ENCODE measurements around the gene ZBTB22.
"Not testable (repeated sequence)": the region's sequence is repeated elsewhere in the genome, so short reads cannot be mapped to it uniquely, and the experiment has no call there.

ZBTB22 gene

DNA sequence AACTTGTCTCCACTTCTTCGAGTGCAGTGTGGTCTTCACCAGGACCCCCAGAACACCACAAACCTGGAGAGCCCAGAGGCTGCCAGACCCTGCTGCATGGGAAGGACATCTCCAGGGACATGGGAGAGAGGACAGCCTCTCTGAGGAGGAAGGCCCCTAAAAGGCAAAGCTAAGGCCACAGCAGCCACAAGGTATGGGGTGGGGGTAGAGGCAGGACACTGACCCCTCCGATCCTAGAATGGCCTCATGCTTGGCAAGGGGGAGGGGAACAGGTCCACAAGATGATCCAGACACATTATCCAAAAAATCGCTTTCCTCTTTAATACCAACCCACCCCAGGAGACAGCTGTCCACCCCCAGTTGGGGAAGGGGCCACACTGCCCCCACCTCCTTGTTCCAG is 38.7 kb downstream of the ZBTB22 start:
- no peak for DNase-seq

DNA sequence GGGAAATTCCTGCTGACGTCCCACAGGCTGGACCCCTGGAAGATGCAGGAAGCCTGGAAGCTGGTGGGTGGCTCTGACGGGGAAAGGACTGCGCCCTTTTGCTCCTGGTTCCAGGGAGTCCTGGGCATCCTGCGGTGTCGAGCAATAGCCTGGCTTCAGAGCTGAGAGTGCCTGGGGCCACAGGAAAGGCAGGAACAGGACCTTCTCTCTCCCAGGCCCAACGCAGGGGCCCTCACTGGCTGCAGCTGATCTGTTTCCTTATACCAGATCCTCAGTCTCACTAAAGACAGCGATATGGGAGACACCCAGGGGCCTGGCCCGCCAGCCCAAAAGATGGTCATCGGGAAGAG is 39.2 kb downstream of the ZBTB22 start:
- DNase-seq = no peak

DNA sequence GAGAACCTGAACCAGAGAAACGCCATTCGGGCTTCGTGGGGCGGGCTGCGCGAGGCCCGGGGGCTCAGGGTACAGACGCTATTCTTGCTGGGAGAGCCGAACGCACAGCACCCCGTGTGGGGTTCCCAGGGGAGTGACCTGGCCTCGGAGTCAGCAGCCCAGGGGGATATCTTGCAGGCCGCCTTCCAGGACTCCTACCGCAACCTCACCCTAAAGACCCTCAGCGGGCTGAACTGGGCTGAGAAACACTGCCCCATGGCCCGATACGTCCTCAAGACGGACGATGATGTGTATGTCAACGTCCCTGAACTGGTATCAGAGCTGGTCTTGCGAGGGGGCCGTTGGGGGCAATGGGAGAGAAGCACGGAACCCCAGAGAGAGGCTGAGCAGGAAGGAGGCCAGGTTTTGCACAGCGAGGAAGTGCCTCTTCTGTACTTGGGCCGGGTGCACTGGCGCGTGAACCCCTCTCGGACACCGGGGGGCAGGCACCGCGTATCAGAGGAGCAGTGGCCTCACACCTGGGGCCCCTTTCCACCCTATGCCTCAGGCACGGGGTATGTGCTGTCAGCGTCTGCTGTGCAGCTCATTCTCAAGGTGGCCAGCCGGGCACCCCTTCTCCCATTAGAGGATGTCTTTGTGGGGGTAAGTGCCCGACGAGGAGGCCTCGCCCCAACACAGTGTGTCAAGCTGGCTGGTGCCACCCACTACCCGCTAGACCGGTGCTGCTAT is 39.7 kb downstream of the ZBTB22 start:
- no peak for DNase-seq

DNA sequence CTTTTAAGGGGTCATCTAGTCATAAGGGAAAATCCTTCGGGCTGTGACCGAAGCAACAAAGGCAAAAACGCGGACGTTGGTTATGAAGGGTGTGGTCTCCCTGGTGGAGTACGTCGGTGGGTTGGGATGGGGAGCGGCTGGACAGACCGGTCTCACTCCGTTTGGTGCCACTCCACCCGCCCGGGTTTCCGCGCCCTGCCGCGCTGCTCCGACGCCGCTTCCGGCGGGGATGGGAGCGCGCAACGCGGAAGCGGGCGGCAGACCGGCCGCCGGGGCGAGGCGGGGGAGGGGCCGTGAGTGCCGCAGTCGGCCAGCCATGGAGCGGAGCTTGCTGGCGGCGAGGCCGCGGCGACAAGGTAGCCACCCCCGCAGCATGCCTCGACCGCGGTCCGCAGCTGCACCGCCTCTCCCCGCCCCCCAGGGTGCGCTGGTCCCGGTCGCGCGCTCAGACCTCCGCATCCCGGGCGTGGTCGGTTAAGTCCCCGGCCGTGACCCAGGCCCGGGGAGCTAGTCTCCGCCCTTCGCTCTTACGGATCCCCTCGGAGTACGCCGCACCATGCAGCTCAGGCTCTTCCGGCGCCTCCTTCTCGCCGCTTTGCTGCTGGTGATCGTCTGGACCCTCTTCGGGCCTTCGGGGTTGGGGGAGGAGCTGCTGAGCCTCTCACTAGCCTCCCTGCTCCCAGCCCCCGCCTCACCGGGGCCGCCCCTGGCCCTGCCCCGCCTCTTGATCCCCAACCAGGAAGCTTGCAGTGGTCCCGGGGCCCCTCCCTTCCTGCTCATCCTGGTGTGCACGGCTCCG is 40.5 kb downstream of the ZBTB22 start, which contains the start of gene B3GALT4:
Gene B3GALT4, plus strand, starts transcription at position 260 of the 799 bp plus-strand sequence. Its CDS starts 297 bp downstream, at position 557.
- peak; percentile 46 for DNase-seq

DNA sequence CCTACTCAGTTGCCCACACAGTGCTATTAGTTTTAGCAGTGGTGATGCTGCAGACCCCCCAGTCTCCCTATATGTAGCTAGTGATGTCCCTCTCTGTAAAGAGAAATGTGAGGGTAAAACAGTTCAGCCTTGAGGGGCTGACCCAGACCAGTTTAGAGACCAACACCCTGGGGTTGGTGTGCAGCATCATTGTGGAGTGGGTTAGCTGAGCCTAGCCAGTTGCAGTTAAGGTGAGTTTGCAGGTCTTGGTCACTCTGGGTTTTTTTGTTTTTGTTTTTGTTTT is 41.0 kb downstream of the ZBTB22 start:
- DNase-seq = no peak

DNA sequence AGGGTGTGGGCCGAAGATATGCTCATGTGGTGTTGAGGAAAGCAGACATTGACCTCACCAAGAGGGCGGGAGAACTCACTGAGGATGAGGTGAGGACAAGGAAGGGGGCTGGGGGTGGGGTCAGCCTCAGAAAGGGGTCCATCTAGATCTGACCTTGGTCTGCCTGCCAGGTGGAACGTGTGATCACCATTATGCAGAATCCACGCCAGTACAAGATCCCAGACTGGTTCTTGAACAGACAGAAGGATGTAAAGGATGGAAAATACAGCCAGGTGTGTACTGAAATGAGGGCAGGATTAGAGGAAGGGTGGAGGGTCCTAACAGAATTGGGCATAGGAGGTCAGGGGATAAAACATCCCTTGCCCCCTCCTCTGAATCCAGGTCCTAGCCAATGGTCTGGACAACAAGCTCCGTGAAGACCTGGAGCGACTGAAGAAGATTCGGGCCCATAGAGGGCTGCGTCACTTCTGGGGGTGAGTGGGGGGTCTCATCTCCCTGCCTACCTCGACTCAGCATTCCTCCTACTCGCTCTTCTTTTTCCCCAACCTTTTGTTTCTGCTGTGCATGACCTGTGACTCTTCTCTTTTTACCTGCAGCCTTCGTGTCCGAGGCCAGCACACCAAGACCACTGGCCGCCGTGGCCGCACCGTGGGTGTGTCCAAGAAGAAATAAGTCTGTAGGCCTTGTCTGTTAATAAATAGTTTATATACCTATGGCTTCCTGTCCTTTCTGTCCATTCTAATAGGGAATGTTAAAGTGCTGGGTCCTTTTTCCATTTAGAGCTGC is 41.6 kb downstream of the ZBTB22 start:
- DNase-seq = not testable (repeated sequence)

DNA sequence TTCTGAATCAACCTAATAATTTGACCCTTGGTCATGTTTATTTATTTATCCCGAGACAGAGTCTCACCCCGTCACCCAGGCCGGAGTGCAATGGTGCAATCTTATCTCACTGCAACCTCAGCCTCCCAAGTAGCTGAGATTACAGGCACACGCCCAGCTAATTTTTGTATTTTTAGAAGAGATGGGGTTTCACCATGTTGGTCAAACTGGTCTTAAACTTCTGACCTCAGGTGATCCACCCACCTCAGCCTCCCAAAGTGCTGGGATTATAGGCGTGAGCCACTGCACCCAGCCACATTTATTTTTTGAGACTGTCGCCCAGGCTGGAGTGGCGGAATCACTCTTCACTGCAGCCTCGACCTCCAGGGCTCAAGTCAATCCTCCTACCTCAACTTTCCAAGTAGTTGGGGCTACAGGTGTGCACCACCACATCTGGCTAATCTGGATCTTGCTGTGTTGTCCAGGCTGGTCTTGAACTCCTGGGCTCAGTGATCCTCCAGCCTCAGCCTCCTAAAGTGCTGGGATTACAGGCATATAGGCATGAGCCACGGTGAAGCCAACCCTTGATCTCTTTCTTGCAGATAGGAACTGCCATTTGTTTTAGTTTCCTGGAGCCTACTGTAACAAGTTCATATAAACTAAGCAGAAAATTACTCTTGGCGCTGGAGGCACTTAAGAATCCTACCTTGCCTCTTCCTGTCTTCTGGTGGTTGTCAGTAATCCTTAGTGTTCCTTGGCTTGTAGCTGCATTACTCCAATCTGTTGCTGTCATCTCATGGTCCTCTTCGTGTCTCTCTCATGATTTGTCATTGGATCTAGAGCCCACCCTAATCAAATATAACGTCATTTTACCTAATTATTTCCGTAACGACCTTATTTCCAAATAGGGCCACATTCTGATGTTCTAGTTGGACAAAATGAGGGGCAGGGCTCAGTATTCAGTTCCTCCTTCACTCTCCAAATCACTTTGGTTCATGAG is 43.3 kb downstream of the ZBTB22 start:
- DNase-seq = no peak

DNA sequence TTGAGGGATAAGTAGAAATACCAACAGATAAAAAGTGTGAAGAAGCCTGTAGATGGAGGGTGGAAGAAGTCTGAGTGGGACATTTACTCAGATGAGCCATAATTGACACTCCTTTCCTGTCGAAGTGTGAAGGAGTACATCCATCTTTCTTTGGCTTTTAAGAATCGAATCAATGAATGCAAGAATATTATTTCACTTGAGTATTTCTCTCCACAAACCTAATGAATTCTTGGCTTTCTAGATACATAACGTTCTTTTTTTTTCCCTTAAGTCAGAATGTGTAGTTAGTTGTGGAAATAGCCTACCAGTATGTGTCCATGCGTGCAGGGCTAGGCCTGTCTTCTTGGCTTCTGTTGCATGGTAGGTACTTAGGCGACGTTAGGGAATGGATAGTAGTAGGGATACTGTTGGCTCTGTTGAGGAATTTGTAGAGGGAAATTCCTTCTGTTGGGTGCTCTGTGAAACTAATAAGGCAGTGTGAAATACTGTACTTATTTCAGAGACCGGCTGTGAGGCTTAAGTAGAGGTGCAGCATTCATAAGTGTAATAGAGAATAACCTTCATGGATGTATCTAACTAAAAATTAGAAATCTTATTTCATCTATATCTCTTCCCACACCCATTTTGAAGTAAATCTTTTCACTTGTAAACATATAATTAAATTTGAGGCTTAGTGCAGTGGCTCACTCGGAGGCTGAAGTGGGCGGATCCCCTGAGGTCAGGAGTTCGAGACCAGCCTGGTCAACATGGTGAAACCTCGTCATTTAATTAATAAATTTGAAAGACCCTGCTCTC is 44.2 kb downstream of the ZBTB22 start:
- DNase-seq = no peak

DNA sequence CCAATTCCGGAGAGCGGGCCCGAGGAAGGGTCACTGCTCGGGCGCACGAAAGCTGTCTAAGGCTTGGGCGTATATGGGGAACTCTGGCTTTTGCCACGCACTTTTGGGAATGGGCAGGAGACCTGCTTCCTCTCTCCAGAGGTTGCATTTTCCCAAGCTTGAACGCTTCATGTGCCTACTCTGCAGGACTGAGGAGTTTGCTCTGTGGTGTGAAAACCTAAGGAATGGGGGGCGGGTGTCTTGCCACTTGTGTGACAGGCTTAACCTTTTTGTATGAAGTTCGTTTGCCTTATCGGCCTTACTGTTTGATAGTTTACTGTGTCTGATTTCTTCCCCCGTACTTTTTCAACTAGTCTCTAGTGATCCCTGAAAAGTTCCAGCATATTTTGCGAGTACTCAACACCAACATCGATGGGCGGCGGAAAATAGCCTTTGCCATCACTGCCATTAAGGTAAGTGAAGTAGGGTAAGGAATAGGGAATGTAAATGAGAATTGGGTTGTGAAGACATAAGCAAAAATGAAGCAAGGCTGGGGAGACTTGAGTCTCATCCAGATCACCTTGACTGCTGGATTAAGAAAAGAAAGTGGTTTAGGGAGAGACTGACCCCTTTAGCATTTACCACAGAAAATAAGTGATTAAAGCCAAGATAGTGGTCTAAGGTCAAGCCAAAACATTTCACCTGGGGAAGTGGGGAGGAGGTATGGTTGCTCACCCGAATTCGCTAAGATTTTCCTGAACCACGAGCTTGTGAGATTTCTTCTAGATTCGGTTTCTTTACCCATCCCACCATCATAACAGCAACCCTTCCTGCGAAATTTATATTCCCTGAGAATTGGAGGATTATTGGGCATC is 45.0 kb downstream of the ZBTB22 start:
- no peak for DNase-seq

DNA sequence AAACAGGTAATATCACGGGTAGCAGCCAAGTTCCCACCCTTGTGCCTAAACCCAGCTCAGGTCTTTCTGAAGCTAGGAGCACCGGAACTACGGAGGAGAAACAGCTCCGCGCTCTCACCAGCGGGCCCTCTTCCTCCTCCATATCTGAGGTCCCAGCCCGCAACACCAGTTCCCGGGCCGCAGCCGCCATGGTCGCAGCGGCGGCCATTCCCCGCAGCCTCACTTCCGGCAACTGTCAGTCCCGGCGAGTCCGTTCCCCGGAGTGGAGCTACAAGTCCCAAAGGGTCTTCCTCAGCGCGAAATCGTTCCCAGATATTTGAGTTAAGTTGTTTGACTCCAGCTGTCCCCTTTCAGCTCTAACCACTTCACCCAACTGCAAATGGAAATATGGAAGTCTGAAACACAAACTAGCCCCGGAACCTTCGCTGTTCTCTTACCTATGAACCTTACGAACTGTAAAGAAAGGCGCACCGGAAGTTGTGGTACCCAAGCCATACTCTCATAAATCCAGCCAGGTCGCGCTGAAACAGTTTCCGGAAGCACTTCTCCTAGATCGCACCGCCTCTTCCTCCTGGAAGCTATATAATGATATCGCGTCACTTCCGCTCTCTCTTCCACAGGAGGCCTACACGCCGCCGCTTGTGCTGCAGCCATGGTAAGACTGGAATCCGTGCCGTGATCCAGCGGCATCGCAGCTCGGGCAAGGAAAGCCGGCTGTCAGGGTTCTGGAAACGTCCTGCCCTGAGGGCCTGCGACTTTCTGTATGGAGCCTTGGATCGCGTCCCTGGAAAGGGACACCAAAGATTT is 45.9 kb downstream of the ZBTB22 start, which contains the start of the genes RPS18 and VPS52:
Gene RPS18, plus strand, starts transcription at position 608 of the 807 bp plus-strand sequence. Its CDS starts 45 bp downstream, at position 653.
Gene VPS52, minus strand, starts transcription at position 409 of the 807 bp plus-strand sequence. Its CDS starts 201 bp downstream, at position 208.
- peak; percentile 96 for DNase-seq

DNA sequence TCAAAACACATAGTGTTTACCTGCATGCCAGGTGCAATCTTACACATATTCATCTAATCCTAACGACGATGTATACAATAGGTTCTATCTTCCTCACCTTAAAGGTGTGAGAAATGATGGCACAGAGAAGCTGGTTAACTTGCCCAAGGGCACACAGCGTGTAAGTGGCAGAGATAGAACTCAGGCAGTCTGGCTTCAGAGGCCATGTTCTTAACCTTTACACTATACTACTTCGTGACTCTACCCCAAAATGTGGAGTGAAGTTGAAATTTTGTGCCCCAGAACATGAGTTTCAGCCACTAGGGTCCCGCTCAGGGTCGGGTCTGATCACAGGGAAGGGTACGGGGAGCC is 46.5 kb downstream of the ZBTB22 start:
- peak; percentile 53 for DNase-seq

Measured in kidney glomerular epithelial cell (primary cell).